ENCODE data around the gene COBLL1.
A peak's percentile ranks its signal among the peaks of the same experiment; 100 is the strongest.

The COBLL1 gene

GRCh38 chr2:164831887-164832286 is 9.7 kb downstream of the COBLL1 start:
- TF ChIP-seq CTCF (conservative IDR thresholded peaks at IDR 0.05; ENCODE audit: low read depth, low read length), result no peak
- no peak for DNase-seq (ENCODE audit: low read depth)
- H3K4me3 ChIP-seq (ENCODE audit: low read depth, low read length), result no peak overlapping the region

- TF ChIP-seq CTCF (conservative IDR thresholded peaks at IDR 0.05; ENCODE audit: low read depth, low read length), result no peak
- H3K4me3 ChIP-seq (ENCODE audit: low read depth, low read length), result no peak overlapping the region
- no peak for DNase-seq (ENCODE audit: low read depth)
Observed at GRCh38 chr2:164831180-164831579, 10.4 kb downstream of the COBLL1 start.

GRCh38 chr2:164826293-164827243 is 15.1 kb downstream of the COBLL1 start:
- H3K4me3 ChIP-seq (ENCODE audit: low read depth, low read length), result no peak overlapping the region
- DNase-seq (ENCODE audit: low read depth), result peak; percentile 70
- no peak for TF ChIP-seq CTCF (conservative IDR thresholded peaks at IDR 0.05; ENCODE audit: low read depth, low read length)

GRCh38 chr2:164824872-164825271 is 16.8 kb downstream of the COBLL1 start:
- TF ChIP-seq CTCF (conservative IDR thresholded peaks at IDR 0.05; ENCODE audit: low read depth, low read length), result no peak
- no peak for DNase-seq (ENCODE audit: low read depth)
- no peak overlapping the region for H3K4me3 ChIP-seq (ENCODE audit: low read depth, low read length)

GRCh38 chr2:164823126-164823525 is 18.5 kb downstream of the COBLL1 start:
- no peak for TF ChIP-seq CTCF (conservative IDR thresholded peaks at IDR 0.05; ENCODE audit: low read depth, low read length)
- no peak for DNase-seq (ENCODE audit: low read depth)
- H3K4me3 ChIP-seq (ENCODE audit: low read depth, low read length), result no peak overlapping the region

GRCh38 chr2:164821338-164821737 is 20.3 kb downstream of the COBLL1 start:
- no peak overlapping the region for H3K4me3 ChIP-seq (ENCODE audit: low read depth, low read length)
- DNase-seq (ENCODE audit: low read depth), result no peak
- TF ChIP-seq CTCF (conservative IDR thresholded peaks at IDR 0.05; ENCODE audit: low read depth, low read length), result no peak
